Hematopoietic multipotent progenitor cell treated with erythropoietin and hydrocortisone succinate and interleukin-3 and kit ligand, for 6 days (in vitro differentiated cells): ENCODE results near the gene GNA15.

ENCODE experiments used
- DNase-seq: peaks from one replicate; pipeline ENCODE4 v3.0.0-alpha.2; 2015

The GNA15 gene

GRCh38 chr19:3122512-3122870 is 13.3 kb upstream of the GNA15 start:
- no peak for DNase-seq

- no peak for DNase-seq
Measured at GRCh38 chr19:3123088-3123721, 12.6 kb upstream of the GNA15 start.

DNA sequence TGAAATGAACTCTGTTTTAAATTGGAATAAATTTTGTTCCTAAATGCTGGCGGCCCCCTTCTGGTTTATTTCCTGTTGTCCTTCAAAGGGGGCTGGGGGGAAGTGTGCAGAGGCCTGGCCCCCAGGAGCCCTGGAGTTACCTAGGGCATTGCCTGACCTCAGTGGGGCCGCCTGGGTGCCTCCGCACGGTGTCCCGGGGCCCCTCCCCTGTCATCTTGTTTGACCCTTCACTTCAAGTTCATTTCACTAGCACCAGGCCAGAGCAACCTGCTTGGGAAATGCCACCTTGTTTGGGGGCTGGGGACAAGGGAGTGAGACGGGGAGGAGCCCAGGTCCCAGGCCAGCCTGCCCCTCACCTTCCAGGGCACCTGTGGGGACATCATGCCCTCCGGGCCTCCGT is 11.9 kb upstream of the GNA15 start:
- no peak for DNase-seq

DNA sequence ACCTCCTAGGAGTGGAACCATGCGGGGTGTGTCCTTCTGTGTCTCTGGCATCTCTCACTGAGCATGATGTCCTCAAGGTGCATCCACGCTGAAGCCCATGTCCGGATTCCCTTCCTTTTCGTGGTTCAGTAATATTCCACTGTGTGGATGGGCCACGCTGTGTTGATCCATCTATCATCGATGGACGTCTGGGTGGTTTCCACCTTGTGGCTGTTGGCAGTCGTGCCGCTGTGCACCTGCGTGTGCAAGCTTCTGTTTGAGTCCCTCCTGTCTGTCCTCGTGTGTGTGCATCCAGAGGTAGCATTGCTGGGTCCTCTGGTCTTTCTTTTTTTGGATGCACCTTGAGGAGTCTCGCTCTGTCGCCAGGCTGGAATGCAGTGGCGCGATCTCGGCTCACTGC is 11.2 kb upstream of the GNA15 start:
- DNase-seq: no peak

DNA sequence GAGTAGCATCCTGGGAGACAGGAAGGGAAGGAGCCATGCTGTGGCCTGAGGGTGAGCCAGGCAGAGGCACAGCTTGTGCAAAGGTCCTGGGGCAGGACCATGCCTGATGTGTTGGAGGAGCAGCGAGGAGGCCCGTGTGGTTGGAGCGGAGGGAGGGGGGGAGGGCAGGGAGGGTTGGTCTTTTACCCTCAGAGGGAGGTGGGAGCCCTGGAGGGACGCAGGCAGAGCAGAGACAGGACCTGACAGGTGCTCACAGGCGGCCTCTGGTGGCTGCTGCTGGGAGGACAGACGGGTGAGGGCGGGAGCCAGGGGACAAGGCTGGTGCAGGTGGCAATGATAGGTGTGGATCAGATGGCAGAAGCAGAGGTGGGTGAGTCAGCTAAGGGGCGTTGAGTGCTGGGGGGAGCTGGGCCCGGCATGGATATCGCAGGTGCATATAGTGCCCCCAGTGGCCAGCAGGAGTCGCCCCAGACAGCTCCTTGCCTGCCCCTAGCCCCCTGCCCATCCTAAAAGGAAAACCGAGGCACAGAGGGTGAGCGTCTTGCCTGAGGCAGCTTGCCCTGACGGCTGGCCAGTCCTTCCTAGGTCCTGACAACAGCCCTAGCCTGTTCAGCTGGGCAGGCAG is 9.8 kb upstream of the GNA15 start:
- peak; percentile 82 for DNase-seq

- DNase-seq: peak; percentile 71
Measured at GRCh38 chr19:3129112-3129511, 6.7 kb upstream of the GNA15 start.

DNA sequence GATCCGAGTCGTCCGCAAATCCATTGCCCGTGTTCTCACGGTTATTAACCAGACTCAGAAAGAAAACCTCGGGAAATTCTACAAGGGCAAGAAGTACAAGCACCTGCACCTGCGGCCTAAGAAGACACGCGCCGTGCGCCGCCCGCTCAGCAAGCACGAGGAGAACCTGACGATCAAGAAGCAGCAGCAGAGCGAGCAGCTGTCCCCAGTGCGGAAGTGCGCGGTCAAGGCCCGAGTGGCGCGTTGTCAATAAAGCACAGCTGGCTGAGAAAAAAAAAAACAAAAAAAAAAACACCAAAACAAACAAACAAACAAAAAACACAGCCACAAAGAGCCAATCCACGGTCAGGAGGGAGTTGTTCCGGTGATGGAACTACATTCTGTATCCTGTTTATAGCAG is 4.7 kb upstream of the GNA15 start:
- no peak for DNase-seq

DNA sequence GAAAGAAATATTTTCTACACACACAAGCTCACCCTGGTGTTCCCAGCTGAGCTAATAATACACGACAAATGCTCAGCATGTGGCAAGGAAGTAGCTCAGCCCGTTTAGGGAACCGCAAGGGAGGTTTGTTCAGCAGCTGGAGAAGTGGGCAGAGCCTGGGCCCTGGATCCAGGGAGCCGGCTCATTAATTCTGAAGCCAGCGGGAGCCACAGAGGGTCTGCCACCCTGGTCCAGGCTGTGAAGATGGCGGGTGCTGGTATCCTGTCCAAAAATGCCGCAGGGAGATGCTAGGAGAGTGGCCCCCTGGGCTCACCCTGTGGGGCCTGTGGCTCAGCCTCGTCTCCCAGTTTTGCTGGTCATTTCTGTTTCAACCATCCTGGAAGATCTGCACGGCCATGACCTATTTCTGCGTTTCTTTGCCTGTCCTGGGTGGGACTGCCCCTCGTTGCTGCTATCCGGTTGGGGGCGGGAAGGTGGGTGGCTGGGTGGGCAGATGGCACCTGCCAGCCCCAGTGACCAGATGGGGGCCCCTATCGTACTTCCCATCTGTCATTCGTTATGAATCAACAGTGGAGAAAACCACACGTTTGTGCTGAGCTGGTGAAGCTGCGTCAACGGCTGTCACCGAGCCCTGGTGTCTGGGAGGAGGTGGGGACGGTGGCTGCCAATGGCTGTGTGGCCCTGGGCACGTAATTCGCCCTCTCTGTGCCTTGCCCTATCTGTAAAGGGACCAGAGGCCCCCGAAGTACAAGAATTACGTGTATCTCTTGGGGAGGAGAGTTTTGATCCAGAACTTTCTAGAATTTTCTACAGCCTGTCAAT is 2.7 kb upstream of the GNA15 start:
- peak; percentile 99 for DNase-seq

- no peak for DNase-seq
Measured at GRCh38 chr19:3133793-3134116, 2.1 kb upstream of the GNA15 start.

DNA sequence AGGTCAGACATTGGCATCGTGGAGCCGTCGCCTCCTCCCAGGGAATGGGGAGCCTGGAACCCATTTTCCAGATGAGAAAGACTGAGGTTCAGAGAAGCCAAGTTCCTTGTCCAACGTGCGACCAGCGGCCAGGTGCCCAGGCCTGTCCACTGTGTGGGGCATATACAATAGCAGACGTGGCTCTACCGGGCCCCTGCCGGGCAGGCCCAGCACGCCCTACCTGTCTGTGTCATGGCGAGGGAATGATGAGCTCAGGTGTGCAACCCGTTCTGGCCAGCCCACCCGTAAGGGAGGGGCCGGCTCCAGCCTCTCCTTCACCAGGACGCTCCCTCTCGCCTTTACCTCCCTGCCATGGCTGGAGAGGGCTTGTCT is 837 bp downstream of the GNA15 start:
- DNase-seq: no peak

- DNase-seq: peak; percentile 60
Measured at GRCh38 chr19:3137119-3137518, 1.3 kb downstream of the GNA15 start.

DNA sequence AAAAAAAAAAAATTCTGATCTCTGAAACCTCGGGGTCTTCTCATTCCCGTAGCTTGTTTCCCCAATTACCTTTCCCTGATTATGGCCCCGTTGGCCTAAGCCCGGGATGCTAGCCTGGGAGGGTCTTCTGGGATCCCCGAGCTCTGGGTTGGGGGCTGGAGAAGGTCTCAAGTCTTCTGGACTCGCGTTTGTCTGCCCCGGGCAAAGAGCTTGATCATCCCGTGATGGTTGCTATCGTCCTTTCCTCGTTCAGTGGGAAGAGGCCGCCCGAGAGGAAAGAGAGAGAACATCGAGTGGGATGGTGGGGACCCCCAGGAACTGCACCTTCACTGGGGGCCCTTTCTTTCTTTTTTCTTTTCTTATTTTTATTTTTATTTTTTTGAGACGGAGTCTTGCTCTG is 2.4 kb downstream of the GNA15 start:
- no peak for DNase-seq

DNA sequence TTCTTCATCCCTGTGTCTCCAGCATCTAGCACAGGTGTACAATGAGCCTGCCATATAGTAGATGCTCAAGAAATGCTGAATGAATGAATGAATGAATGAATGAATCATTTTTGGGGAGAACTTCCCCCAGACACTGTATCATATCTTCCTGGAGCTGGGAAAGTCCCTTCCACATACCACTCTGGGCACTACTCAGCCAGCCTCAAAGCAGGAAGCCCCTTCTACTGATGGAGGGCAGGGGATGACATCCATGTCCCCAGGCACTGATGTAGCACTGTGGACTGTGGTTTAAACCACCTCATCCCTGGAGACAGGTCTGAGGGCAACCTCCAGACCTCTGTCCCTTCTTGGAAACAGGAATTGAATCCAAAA is 4.8 kb downstream of the GNA15 start:
- no peak for DNase-seq

- peak; percentile 52 for DNase-seq
Measured at GRCh38 chr19:3142292-3142670, 6.4 kb downstream of the GNA15 start.

GRCh38 chr19:3142781-3143337 is 7.0 kb downstream of the GNA15 start:
- DNase-seq: no peak

DNA sequence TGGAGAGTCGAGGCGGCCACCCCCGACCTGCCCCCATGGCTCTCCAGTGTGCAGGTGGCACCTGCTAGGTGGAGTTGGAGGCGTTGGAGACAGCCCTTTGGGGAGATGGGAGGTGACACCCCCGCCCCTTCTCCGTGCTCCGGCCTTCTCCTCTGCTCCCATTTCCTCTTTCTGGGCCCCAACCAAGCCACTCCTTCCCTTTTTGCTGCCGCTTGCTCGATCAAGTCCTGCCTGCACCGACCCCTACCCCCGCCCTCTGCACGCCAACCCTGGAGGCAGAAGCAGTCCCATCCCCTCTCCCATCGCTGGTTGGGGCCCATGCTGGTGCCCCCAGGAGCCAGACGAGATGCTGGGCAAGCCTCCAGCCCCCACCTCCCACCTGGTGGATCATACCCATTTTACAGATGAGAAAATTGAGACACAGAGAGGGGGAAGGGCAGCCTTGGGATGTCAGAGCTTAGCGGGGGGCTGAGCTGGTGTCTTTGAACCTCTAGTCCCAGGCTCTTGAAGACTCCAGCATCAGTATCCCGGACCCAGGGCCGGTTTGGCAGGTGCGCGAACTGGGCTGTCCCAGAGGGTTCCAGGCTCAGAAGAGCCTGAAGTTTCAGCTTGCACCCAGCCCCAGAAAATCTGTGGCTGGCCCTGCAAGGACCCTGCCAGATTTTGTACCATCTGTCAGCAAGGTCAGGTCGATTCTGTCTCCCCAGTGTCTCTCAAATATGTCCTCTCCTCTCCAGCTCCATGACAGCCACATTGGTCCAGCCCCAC is 10.3 kb downstream of the GNA15 start:
- peak; percentile 54 for DNase-seq

GRCh38 chr19:3146677-3147100 is 10.9 kb downstream of the GNA15 start:
- peak; percentile 50 for DNase-seq

GRCh38 chr19:3148503-3148902 is 12.7 kb downstream of the GNA15 start:
- DNase-seq: no peak

GRCh38 chr19:3149089-3149488 is 13.3 kb downstream of the GNA15 start:
- DNase-seq: no peak

GRCh38 chr19:3149526-3150505 is 14.0 kb downstream of the GNA15 start:
- DNase-seq: no peak

DNA sequence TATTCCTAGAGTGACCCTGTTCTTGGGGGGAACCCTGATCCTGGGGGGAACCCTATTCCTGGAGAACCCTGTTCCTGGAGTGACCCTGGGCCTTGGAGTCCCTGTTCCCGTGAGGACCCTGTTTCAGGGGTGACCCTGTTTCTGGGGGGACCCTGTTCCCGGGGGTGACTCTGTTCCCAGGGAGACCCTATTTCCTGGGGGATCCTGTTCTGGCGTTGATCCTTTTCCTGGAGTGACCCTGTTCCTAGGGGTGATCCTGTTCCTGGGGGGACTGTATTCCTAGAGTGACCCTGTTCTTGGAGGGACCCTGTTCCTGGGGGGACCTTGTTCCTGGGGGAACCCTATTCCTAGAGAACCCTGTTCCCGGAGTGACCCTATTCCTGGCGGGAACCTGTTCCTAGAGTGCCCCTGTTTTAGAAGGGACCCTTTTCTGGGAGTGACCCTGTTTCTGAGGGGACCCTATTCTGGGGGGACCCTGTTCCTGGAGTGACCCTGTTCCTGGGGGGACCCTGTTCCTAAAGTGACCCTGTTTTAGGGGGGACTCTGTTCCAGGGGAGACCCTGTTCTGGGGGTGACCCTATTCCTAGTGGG is 15.0 kb downstream of the GNA15 start:
- DNase-seq: no peak
